ENCODE results near the gene DHFR. TPM values are rescaled to one million over a fixed set of nuclear protein-coding genes. Genes with fewer than 3 reads are reported as not detected.

DHFR gene
- polyA plus RNA-seq, 1 of the 3 experiments (the other 2 are of a cell fraction): 16.6 TPM

DNA sequence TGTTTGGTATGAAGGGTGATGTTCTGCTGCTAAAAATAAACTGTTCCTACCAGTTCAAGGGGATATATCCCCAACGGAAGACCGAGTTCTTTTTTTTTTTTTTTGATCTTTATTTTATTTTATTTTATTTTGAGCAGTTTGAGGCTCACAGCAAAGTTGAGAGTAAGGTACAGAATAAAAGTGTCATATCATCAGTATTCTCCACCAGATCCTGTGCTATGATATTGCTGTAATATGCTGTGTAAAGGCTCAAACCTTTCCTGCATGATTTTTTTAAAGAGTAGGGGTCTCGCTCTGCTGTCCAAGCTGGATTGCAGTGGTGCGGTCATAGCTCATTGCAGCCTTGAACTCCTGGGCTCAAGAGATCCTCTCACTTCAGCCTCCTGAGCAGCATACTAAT lies 34.8 kb upstream of the DHFR start:
- no peaks in the 10 kb centered on the region for H3K4me1 ChIP-seq (ENCODE audit: control insufficient read depth in 1 of 2, insufficient read depth in 2 of 2, low read depth in 1 of 2, low read length in 1 of 2)
- no peaks in the 10 kb centered on the region for H3K9me3 ChIP-seq
- H3K27me3 ChIP-seq (ENCODE audit: insufficient read depth): no peaks in the 10 kb centered on the region
- H2AFZ ChIP-seq (ENCODE audit: low read depth): no peak overlapping the region
- no peak overlapping the region for H3K9ac ChIP-seq
- no peak for DNase-seq
- POLR2A ChIA-PET: no interaction called here
- H3K27ac ChIP-seq (ENCODE audit: low read depth in 2 of 2, low read length in 1 of 2): no peak overlapping the region
- whole genome bisulfite sequencing (ENCODE audit: low lambda C conversion rate): 80% methylated on average over 4 of the region's 4 CpGs
- CTCF ChIA-PET: interaction anchor here (1.6 to 3.5 kb wide), 2 partner anchors 17 to 505 kb away, joined by 4 to 22 read pairs; no protein-coding TSS in a partner anchor
- no peak overlapping the region for H3K4me3 ChIP-seq (ENCODE audit: low read depth in 2 of 2, low read length in 1 of 2)
- no peak overlapping the region for H3K4me2 ChIP-seq
- H3K9me2 ChIP-seq: no peaks in the 10 kb centered on the region
- peaks cover 4 to 5% of the 10 kb centered on the region in 2 experiments for H3K36me3 ChIP-seq (replicated peaks in 1 of 2; ENCODE audit: control insufficient read depth in 1 of 2, insufficient read depth in 2 of 2, low read length in 1 of 2)
- peaks cover 6% of the 10 kb centered on the region for H3F3A ChIP-seq (replicated peaks; ENCODE audit: insufficient read depth)
- TF ChIP-seq POLR2AphosphoS5 (IDR thresholded peaks at IDR 0.05; ENCODE audit: low read depth, low read length): no peak
- H3K79me2 ChIP-seq (ENCODE audit: insufficient read depth): peaks cover 8% of the 10 kb centered on the region; the same call in 1 of the 2 replicates
- H4K20me1 ChIP-seq (ENCODE audit: insufficient read depth): no peaks in the 10 kb centered on the region

- H4K20me1 ChIP-seq (ENCODE audit: insufficient read depth): no peaks in the 10 kb centered on the region
- no peak overlapping the region for H3K27ac ChIP-seq (ENCODE audit: low read depth in 2 of 2, low read length in 1 of 2)
- ChIA-PET POLR2A (no interaction called here), CTCF (interaction anchor here (1.1 to 4.4 kb wide), 6 partner anchors 9 to 610 kb away, joined by 3 to 22 read pairs (median 6); no protein-coding TSS in a partner anchor)
- 90% methylated on average over 4 of the region's 4 CpGs for WGBS (ENCODE audit: low lambda C conversion rate)
- no peaks in the 10 kb centered on the region for H3K27me3 ChIP-seq (ENCODE audit: insufficient read depth)
- H3K4me1 ChIP-seq (ENCODE audit: control insufficient read depth in 1 of 2, insufficient read depth in 2 of 2, low read depth in 1 of 2, low read length in 1 of 2): no peaks in the 10 kb centered on the region
- TF ChIP-seq CHD2 (IDR thresholded peaks at IDR 0.05; ENCODE audit: low read length, partially characterized antibody) (no peak), RCOR1 (IDR thresholded peaks at IDR 0.05; ENCODE audit: low read length) (no peak), EP300 (IDR thresholded peaks at IDR 0.05; ENCODE audit: borderline replicate concordance in 1 of 2, low read depth in 1 of 2, low read length in 1 of 2) (no peak), YY1 (IDR thresholded peaks at IDR 0.05; ENCODE audit: low read depth) (no peak)
- no peak overlapping the region for H2AFZ ChIP-seq (ENCODE audit: low read depth)
- H3K36me3 ChIP-seq (replicated peaks in 1 of 2; ENCODE audit: control insufficient read depth in 1 of 2, insufficient read depth in 2 of 2, low read length in 1 of 2): peaks cover 5 to 12% of the 10 kb centered on the region in 2 experiments
- no peak overlapping the region for H3K9ac ChIP-seq
- peaks cover 6% of the 10 kb centered on the region for H3F3A ChIP-seq (replicated peaks; ENCODE audit: insufficient read depth)
- H3K9me2 ChIP-seq: no peaks in the 10 kb centered on the region
- no peak for DNase-seq
- H3K79me2 ChIP-seq (ENCODE audit: insufficient read depth): peaks cover 8% of the 10 kb centered on the region; the same call in 1 of the 2 replicates
- no peak overlapping the region for H3K4me3 ChIP-seq (ENCODE audit: low read depth in 2 of 2, low read length in 1 of 2)
- no peaks in the 10 kb centered on the region for H3K9me3 ChIP-seq
- no peak overlapping the region for H3K4me2 ChIP-seq
Observed at GRCh38 chr5:80688648-80689420, 34.1 kb upstream of the DHFR start.

DNA sequence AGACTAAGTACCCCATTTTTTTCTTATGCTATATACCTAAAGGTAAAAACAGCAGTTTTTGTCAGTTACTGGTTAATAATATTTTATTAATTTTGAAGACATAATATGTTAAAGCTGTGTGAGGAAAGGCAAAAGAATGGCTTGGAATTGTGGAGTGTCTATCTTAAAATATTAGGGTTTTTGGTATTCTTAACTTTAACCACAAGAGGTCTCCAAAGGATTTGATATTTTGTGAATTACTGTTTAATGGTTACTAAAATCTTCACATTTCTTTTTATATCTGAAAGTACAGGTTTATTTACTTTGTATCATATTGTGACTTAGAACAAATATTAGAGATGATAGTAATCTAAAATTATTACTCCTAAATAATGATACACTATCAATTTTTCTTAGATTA lies 32.0 kb upstream of the DHFR start:
- H3K27me3 ChIP-seq (ENCODE audit: insufficient read depth): no peaks in the 10 kb centered on the region
- H3K79me2 ChIP-seq (ENCODE audit: insufficient read depth): peaks cover 8% of the 10 kb centered on the region; the same call in 1 of the 2 replicates
- no peak overlapping the region for H3K27ac ChIP-seq (ENCODE audit: low read depth in 2 of 2, low read length in 1 of 2)
- no peak overlapping the region for H3K9ac ChIP-seq
- no peaks in the 10 kb centered on the region for H3K9me2 ChIP-seq
- DNase-seq: no peak
- POLR2A ChIA-PET: no interaction called here
- no peak overlapping the region; a peak in 1 of 4 replicates for H3K4me3 ChIP-seq (ENCODE audit: low read depth in 2 of 2, low read length in 1 of 2)
- H3K36me3 ChIP-seq (replicated peaks in 1 of 2; ENCODE audit: control insufficient read depth in 1 of 2, insufficient read depth in 2 of 2, low read length in 1 of 2): peaks cover 8 to 31% of the 10 kb centered on the region in 2 experiments
- peaks cover 6% of the 10 kb centered on the region for H3F3A ChIP-seq (replicated peaks; ENCODE audit: insufficient read depth)
- TF ChIP-seq RAD21 (IDR thresholded peaks at IDR 0.05; ENCODE audit: low read length) (peak; percentile 67), IRF3 (IDR thresholded peaks at IDR 0.05; ENCODE audit: low read depth, low read length) (no peak), SMC3 (IDR thresholded peaks at IDR 0.05; ENCODE audit: low read depth, low read length) (peak; percentile 23; the same call in 1 of the 2 replicates)
- TF ChIP-seq, protein P1, sequence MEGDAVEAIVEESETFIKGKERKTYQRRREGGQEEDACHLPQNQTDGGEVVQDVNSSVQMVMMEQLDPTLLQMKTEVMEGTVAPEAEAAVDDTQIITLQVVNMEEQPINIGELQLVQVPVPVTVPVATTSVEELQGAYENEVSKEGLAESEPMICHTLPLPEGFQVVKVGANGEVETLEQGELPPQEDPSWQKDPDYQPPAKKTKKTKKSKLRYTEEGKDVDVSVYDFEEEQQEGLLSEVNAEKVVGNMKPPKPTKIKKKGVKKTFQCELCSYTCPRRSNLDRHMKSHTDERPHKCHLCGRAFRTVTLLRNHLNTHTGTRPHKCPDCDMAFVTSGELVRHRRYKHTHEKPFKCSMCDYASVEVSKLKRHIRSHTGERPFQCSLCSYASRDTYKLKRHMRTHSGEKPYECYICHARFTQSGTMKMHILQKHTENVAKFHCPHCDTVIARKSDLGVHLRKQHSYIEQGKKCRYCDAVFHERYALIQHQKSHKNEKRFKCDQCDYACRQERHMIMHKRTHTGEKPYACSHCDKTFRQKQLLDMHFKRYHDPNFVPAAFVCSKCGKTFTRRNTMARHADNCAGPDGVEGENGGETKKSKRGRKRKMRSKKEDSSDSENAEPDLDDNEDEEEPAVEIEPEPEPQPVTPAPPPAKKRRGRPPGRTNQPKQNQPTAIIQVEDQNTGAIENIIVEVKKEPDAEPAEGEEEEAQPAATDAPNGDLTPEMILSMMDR (IDR thresholded peaks at IDR 0.05): peak; percentile 64
- H3K9me3 ChIP-seq: no peaks in the 10 kb centered on the region
- no peaks in the 10 kb centered on the region for H3K4me1 ChIP-seq (ENCODE audit: control insufficient read depth in 1 of 2, insufficient read depth in 2 of 2, low read depth in 1 of 2, low read length in 1 of 2)
- no peak overlapping the region for H3K4me2 ChIP-seq
- no peak overlapping the region for H2AFZ ChIP-seq (ENCODE audit: low read depth)
- CTCF ChIA-PET: interaction anchor here (0.8 to 4.4 kb wide), 14 partner anchors 10 to 1662 kb away, joined by 3 to 22 read pairs (median 4); partner anchors contain the start of gene RASGRF2
- H4K20me1 ChIP-seq (ENCODE audit: insufficient read depth): no peaks in the 10 kb centered on the region
